OCI-LY7 (cell line): ENCODE measurements around the gene GTF3C6.
"Not testable (repeated sequence)": the region's sequence is repeated elsewhere in the genome, so short reads cannot be mapped to it uniquely, and the experiment has no call there.

Experiments
- EZH2phosphoT487 ChIP-seq: fragments of 200-600 bp; sonication (generic); IDR thresholded peaks from 2 replicates; pipeline ENCODE4 v1.6.1; 2018; ENCODE audit warnings: low read depth, borderline replicate concordance, mild to moderate bottlenecking, mixed run types, antibody characterized with exemption, low read length, moderate library complexity, mixed read lengths
- TF ChIP-seq, protein P1 (sequence below): fragments of 200-600 bp; sonication (generic); conservative IDR thresholded peaks from 2 replicates; pipeline ENCODE4 v1.5.1; 2014; ENCODE audit warnings: mild to moderate bottlenecking, antibody characterized with exemption, low read length, moderate library complexity, mixed read lengths

DNA sequence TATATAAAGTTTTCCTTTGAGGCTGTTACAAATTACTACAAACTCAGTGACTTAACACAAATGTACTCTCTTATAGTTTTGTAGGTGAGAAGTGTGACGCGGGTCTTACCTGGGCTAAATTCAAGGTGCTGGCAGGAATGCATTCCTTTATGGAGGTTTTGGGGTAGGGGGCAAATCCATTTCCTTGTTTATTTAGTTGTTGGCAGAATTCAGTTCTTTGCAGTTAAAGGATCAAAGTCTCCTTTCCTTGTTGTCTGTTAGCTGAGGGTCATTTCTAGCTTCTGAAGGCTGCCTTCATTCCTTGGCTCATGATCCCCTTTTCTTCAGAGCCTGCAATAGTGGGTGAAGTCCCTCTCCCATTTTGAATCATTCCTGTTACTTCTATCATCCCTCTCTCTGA, 10.2 kb downstream of the GTF3C6 start:
- TF ChIP-seq, protein P1, sequence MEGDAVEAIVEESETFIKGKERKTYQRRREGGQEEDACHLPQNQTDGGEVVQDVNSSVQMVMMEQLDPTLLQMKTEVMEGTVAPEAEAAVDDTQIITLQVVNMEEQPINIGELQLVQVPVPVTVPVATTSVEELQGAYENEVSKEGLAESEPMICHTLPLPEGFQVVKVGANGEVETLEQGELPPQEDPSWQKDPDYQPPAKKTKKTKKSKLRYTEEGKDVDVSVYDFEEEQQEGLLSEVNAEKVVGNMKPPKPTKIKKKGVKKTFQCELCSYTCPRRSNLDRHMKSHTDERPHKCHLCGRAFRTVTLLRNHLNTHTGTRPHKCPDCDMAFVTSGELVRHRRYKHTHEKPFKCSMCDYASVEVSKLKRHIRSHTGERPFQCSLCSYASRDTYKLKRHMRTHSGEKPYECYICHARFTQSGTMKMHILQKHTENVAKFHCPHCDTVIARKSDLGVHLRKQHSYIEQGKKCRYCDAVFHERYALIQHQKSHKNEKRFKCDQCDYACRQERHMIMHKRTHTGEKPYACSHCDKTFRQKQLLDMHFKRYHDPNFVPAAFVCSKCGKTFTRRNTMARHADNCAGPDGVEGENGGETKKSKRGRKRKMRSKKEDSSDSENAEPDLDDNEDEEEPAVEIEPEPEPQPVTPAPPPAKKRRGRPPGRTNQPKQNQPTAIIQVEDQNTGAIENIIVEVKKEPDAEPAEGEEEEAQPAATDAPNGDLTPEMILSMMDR, result not testable (repeated sequence)
- TF ChIP-seq EZH2phosphoT487, result not testable (repeated sequence)
